Type B pancreatic cell (in vitro differentiated cells): ENCODE data around the gene AMHR2. TPM values are rescaled to one million over a fixed set of nuclear protein-coding genes. Genes with fewer than 3 reads are reported as not detected.

Source experiments
- DNase-seq: peaks from one replicate; pipeline ENCODE4 v3.0.0; 2021; ENCODE audit warnings: mixed read lengths; ENCODE audit not compliant: unreplicated experiment; ENCODE audit errors: extremely low spot score
- H3K27ac Mint-ChIP-seq: 2 replicates; pipeline ENCODE4 v1.8.0; 2021; ENCODE audit warnings: mild to moderate bottlenecking, mixed read lengths
- H3K27me3 Mint-ChIP-seq: 2 replicates; pipeline ENCODE4 v1.8.0; 2021; ENCODE audit warnings: mixed read lengths
- H3K36me3 Mint-ChIP-seq: 2 replicates; pipeline ENCODE4 v1.8.0; 2021; ENCODE audit warnings: mixed read lengths
- H3K4me1 Mint-ChIP-seq: one replicate; pipeline ENCODE4 v1.8.0; 2021; ENCODE audit warnings: mixed read lengths; ENCODE audit not compliant: unreplicated experiment
- H3K4me3 Mint-ChIP-seq: 2 replicates; pipeline ENCODE4 v1.8.0; 2021; ENCODE audit warnings: mild to moderate bottlenecking, mixed read lengths
- H3K9me3 Mint-ChIP-seq: 2 replicates; pipeline ENCODE4 v1.8.0; 2021; ENCODE audit warnings: mixed read lengths
- total RNA-seq: library from RNA; stranded (reverse); gene quantifications from 2 replicates; pipeline ENCODE4 v1.2.1, GENCODE V29; 2021; ENCODE audit warnings: low replicate concordance
- TF ChIP-seq, protein P1 (sequence below): fragments of 200-600 bp; sonication (generic); conservative IDR thresholded peaks from 2 replicates; pipeline ENCODE4 v1.5.0; 2021; ENCODE audit warnings: antibody characterized with exemption, mild to moderate bottlenecking

AMHR2 gene
- total RNA-seq, 1 donor from 2014 or later: 1.6 TPM

DNA sequence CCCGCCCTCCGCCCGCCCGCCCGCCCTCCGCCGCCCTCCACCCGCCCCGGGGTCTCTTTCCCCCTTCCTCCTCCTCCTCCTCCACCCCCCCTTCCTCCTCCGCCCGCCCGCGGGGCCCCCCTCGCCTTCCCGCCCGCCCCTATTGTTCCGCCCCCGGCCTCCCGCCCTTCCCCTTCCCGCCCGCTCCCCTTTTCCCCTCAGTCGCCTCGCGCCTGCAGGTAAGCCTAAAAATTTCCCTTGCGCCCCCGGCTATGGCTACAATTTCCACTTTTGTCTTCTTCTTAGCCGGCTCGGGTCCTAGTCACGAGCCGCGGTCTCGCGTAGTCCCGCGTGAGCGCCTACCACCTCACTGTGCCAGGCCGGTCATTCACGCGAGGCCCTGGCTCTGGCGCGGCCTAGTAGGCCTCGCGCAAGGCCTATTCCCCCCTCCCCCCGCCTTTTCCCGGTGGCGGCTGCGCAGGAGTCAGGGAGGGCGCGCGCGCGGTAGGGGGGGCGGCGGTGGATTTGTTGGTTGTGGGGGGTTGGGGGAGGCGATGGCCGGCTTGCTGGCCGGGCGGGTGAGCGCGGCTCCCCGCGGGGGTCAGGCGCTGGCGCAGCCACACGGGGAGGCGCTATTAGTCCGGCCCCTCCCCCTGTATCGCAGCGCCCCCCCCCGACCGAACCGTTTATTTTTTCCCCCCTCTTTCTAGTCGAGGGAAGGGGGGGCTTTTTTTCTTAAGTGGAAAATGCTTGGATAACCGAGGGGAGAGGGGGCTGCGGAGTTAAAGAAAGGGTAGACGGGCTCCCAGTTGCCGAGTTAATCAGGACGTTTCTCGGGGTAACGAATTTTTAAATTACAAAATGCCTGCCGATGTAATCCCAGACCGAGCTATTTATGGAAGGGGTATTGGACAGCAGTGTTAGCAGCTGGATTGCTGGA is 28.8 kb downstream of the AMHR2 start:
- Mint-ChIP-seq H3K27ac (peak overlapping the region; percentile 99), H3K4me1 (peaks cover 26% of the 10 kb centered on the region), H3K36me3 (peaks cover 36% of the 10 kb centered on the region), H3K4me3 (peak overlapping the region; percentile 98), H3K27me3 (no peaks in the 10 kb centered on the region), H3K9me3 (no peaks in the 10 kb centered on the region)
- TF ChIP-seq, protein P1, sequence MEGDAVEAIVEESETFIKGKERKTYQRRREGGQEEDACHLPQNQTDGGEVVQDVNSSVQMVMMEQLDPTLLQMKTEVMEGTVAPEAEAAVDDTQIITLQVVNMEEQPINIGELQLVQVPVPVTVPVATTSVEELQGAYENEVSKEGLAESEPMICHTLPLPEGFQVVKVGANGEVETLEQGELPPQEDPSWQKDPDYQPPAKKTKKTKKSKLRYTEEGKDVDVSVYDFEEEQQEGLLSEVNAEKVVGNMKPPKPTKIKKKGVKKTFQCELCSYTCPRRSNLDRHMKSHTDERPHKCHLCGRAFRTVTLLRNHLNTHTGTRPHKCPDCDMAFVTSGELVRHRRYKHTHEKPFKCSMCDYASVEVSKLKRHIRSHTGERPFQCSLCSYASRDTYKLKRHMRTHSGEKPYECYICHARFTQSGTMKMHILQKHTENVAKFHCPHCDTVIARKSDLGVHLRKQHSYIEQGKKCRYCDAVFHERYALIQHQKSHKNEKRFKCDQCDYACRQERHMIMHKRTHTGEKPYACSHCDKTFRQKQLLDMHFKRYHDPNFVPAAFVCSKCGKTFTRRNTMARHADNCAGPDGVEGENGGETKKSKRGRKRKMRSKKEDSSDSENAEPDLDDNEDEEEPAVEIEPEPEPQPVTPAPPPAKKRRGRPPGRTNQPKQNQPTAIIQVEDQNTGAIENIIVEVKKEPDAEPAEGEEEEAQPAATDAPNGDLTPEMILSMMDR: peak; percentile 33
- peak; percentile 89 for DNase-seq

DNA sequence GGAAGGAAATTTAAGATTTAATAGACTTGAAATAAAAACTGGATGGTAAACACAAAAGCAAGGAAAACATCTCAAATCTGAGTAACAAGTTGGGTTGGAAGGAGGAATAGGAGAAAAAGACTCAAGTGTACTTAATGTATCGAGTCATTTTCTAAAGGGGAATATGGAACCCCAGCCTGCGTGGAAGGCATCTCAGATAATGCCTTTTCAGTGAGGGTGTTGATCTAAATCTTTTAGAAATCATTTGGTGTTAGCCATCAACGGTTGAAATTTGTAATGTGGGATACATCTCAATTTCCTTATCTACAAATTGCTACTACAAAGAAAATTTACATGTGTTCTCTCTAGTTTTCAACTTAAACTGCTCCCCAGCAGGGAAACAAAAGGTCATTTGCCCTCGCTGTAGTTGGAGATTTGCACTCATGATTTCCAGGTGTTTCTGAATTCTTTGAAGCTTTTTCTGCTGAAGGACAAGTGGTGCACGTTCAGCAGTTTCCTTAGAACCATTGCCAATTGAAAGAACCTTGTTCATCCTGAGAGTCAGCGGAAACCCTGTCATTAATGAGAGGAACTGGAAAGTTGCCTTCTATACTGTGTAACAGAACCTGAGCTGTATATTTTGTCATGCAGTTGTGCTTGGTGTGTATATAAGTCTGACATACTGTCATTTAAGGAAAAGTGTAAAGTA is 30.4 kb downstream of the AMHR2 start:
- peaks cover 28% of the 10 kb centered on the region for H3K4me1 Mint-ChIP-seq
- peak overlapping the region; percentile 99 for H3K27ac Mint-ChIP-seq
- H3K36me3 Mint-ChIP-seq: peaks cover 35% of the 10 kb centered on the region
- TF ChIP-seq, protein P1: no peak
- no peaks in the 10 kb centered on the region for H3K27me3 Mint-ChIP-seq
- no peak for DNase-seq
- H3K4me3 Mint-ChIP-seq: peak overlapping the region; percentile 98
- no peaks in the 10 kb centered on the region for H3K9me3 Mint-ChIP-seq

- DNase-seq: no peak
- Mint-ChIP-seq H3K36me3 (peaks cover 38% of the 10 kb centered on the region), H3K27ac (peak overlapping the region; percentile 47), H3K9me3 (no peaks in the 10 kb centered on the region), H3K4me1 (peaks cover 30% of the 10 kb centered on the region), H3K4me3 (peak overlapping the region; percentile 98), H3K27me3 (no peaks in the 10 kb centered on the region)
- TF ChIP-seq, protein P1: no peak
Observed at GRCh38 chr12:53454707-53455106, 31.1 kb downstream of the AMHR2 start.

DNA sequence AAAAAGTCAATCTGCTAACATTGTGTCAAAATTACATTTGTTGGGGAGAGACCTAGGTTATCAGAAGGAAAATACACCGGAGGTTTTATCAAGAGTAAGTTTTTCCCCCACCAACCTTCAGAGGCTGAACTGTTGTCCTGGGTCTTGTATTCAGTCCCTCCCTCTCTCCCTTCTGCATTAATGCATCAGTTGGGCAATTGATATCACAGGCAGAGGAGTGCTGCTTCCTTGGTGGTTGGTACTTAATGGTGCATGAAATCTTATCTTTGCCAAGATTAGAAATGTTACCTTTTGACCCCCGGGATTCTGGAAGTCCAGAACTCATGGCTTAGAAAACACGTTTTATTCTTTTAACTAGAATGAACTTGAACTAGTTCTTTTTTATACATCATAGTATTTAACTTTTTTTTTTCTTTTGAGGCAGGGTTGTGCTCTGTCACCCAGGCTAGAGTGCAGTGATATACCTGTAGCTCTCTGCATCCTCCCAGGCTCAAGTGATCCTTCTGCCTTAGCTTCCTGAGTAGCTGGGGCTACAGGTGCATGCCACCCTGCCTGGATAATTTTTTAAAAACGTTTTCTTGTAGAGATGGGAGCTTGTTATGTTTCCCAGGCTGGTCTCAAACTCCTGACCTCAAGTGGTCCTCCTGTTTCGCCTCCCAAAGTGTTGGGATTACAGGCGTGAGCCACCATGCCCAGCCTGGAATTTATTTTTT is 33.2 kb downstream of the AMHR2 start:
- Mint-ChIP-seq H3K4me3 (no peak overlapping the region), H3K27me3 (no peaks in the 10 kb centered on the region), H3K9me3 (no peaks in the 10 kb centered on the region), H3K4me1 (peaks cover 32% of the 10 kb centered on the region), H3K27ac (no peak overlapping the region), H3K36me3 (peaks cover 54% of the 10 kb centered on the region)
- TF ChIP-seq, protein P1: no peak
- DNase-seq: no peak

- peaks cover 25% of the 10 kb centered on the region for H3K4me1 Mint-ChIP-seq
- H3K27me3 Mint-ChIP-seq: no peaks in the 10 kb centered on the region
- H3K27ac Mint-ChIP-seq: peak overlapping the region; percentile 7
- TF ChIP-seq, protein P1: no peak
- H3K36me3 Mint-ChIP-seq: peaks cover 60% of the 10 kb centered on the region
- no peak overlapping the region for H3K4me3 Mint-ChIP-seq
- DNase-seq: no peak
- no peaks in the 10 kb centered on the region for H3K9me3 Mint-ChIP-seq
Observed at GRCh38 chr12:53459097-53459496, 35.4 kb downstream of the AMHR2 start.
